Ovary (tissue), 3 donors: ENCODE measurements around the gene XYLT1.

ENCODE experiments used
- POLR2A ChIP-seq: fragments of 450-650 bp; IDR thresholded peaks from one replicate; pipeline ENCODE4 v1.6.1; 2017; ENCODE audit warnings: antibody characterized with exemption, mild to moderate bottlenecking, moderate library complexity
- TF ChIP-seq, protein P1 (sequence below), 3 donors: fragments of 450-650 bp in 2 of 3; fragments of 200-600 bp in 1 of 3; IDR thresholded peaks; one replicate each; pipeline versions ENCODE4 v1.5.1 to v1.8.0; 2016 to 2022; ENCODE audit warnings: antibody characterized with exemption in 3 of 3, mild to moderate bottlenecking in 1 of 3
- donor health status: DM: no; HTN: no; CAD: no.

DNA sequence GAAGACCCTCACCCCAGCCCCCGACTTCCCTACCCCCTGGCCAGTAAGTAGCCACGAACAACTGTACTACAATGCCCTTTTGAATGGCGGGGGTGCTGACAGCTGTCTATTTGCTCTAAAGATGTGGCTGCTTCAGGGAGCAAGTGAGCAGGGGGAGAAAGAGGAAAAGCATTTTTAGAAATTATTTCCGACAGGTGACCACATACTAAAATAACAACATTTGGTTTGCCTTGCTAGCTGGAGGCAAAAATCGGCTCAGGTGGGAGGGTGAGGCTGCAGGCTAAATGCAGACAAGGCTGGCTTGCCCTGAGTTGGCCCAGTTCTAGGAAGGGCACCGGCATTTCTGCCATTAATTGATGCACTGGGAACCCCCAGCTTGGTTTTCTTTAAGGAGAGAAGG is 188.5 kb downstream of the XYLT1 start:
- TF ChIP-seq, protein P1, sequence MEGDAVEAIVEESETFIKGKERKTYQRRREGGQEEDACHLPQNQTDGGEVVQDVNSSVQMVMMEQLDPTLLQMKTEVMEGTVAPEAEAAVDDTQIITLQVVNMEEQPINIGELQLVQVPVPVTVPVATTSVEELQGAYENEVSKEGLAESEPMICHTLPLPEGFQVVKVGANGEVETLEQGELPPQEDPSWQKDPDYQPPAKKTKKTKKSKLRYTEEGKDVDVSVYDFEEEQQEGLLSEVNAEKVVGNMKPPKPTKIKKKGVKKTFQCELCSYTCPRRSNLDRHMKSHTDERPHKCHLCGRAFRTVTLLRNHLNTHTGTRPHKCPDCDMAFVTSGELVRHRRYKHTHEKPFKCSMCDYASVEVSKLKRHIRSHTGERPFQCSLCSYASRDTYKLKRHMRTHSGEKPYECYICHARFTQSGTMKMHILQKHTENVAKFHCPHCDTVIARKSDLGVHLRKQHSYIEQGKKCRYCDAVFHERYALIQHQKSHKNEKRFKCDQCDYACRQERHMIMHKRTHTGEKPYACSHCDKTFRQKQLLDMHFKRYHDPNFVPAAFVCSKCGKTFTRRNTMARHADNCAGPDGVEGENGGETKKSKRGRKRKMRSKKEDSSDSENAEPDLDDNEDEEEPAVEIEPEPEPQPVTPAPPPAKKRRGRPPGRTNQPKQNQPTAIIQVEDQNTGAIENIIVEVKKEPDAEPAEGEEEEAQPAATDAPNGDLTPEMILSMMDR (IDR thresholded peaks at IDR 0.05) = no peak
- TF ChIP-seq POLR2A = no peak
